GM23338 (cell line): Measurements from ENCODE around the gene TMSB4Y. TPM values are rescaled to one million over a fixed set of nuclear protein-coding genes. Genes with fewer than 3 reads are reported as not detected.

Experiments used
- ATAC-seq: fragments of 200-7000 bp; cut with Tn5 transposase; 3 replicates; pipeline ENCODE4 v1.9.1; 2020
- DNase-seq: peaks from one replicate; pipeline ENCODE4 v3.0.0-alpha.2; 2015; ENCODE audit warnings: low spot score
- H2AFZ ChIP-seq: fragments of 200-600 bp; sonication (generic); 2 replicates; pipeline ENCODE4 v1.8.0; 2016; ENCODE audit warnings: antibody characterized with exemption, mild to moderate bottlenecking, moderate library complexity
- H3F3A ChIP-seq: fragments of 200-600 bp; sonication (generic); replicated peaks from 2 replicates; pipeline ENCODE4 v1.8.0; 2017; ENCODE audit warnings: antibody characterized with exemption, mixed run types, low read depth
- H3K27ac ChIP-seq: fragments of 200-600 bp; sonication (generic); 2 replicates; pipeline ENCODE4 v1.6.1; 2016; ENCODE audit warnings: low read depth
- H3K27me3 ChIP-seq: fragments of 200-600 bp; sonication (generic); 2 replicates; pipeline ENCODE4 v1.8.0; 2016; ENCODE audit warnings: mild to moderate bottlenecking, mixed run types, moderate library complexity; ENCODE audit not compliant: insufficient read depth
- H3K36me3 ChIP-seq: fragments of 200-600 bp; sonication (generic); 2 replicates; pipeline ENCODE4 v1.8.0; 2016; ENCODE audit warnings: mild to moderate bottlenecking; ENCODE audit not compliant: insufficient read depth
- H3K4me1 ChIP-seq: fragments of 200-600 bp; sonication (generic); 2 replicates; pipeline ENCODE4 v1.8.0; 2016; ENCODE audit warnings: mild to moderate bottlenecking, moderate library complexity; ENCODE audit not compliant: insufficient read depth
- H3K4me2 ChIP-seq: fragments of 200-600 bp; sonication (generic); 2 replicates; pipeline ENCODE4 v1.7.1; 2017; ENCODE audit warnings: mixed run types
- H3K4me3 ChIP-seq: fragments of 200-600 bp; sonication (generic); 2 replicates; pipeline ENCODE4 v1.6.1; 2016; ENCODE audit warnings: mixed run types
- H3K79me2 ChIP-seq: fragments of 200-600 bp; sonication (generic); replicated peaks from 2 replicates; pipeline ENCODE4 v1.8.0; 2017; ENCODE audit warnings: mild to moderate bottlenecking; ENCODE audit not compliant: insufficient read depth
- H3K9me2 ChIP-seq: fragments of 200-600 bp; sonication (generic); 2 replicates; pipeline ENCODE4 v1.8.0; 2017; ENCODE audit not compliant: insufficient read depth
- H4K20me1 ChIP-seq: fragments of 200-600 bp; sonication (generic); replicated peaks from 2 replicates; pipeline ENCODE4 v1.8.0; 2017; ENCODE audit warnings: mild to moderate bottlenecking; ENCODE audit not compliant: insufficient read depth
- H3K27ac Mint-ChIP-seq: 2 replicates; pipeline ENCODE4 v1.8.0; 2020; ENCODE audit warnings: inconsistent platforms, mild to moderate bottlenecking, moderate library complexity, mixed read lengths
- H3K27me3 Mint-ChIP-seq: 3 replicates; pipeline ENCODE4 v1.8.0; 2022; ENCODE audit warnings: low read depth, mild to moderate bottlenecking, moderate library complexity, mixed read lengths, inconsistent platforms; ENCODE audit not compliant: insufficient read depth, poor library complexity
- H3K36me3 Mint-ChIP-seq: 3 replicates; pipeline ENCODE4 v1.8.0; 2021; ENCODE audit warnings: low read depth, mild to moderate bottlenecking, inconsistent platforms, moderate library complexity, mixed read lengths
- H3K4me1 Mint-ChIP-seq: 3 replicates; pipeline ENCODE4 v1.8.0; 2020; ENCODE audit warnings: mild to moderate bottlenecking, inconsistent platforms, mixed read lengths
- H3K4me3 Mint-ChIP-seq: 3 replicates; pipeline ENCODE4 v1.8.0; 2021; ENCODE audit warnings: moderate library complexity, mild to moderate bottlenecking, inconsistent platforms, mixed read lengths
- H3K9me3 Mint-ChIP-seq: 3 replicates; pipeline ENCODE4 v1.8.0; 2020; ENCODE audit warnings: moderate library complexity, mild to moderate bottlenecking, inconsistent platforms, mixed read lengths
- CREB1 ChIP-seq: fragments of 250-450 bp; sonication (Bioruptor Pico); IDR thresholded peaks from 2 replicates; pipeline ENCODE4 v1.5.0; 2020; ENCODE audit warnings: low read depth, mild to moderate bottlenecking, moderate library complexity
- CTCF ChIP-seq, 2 experiments: fragments of 200-600 bp in 1 of 2; sonication (generic) in 1 of 2; conservative IDR thresholded peaks; 2 replicates each; pipeline versions ENCODE4 v1.5.1 to v1.6.1; 2016 to 2017; ENCODE audit warnings: antibody characterized with exemption in 2 of 2, low read depth in 2 of 2, mild to moderate bottlenecking in 2 of 2, moderate library complexity in 1 of 2
- ETS1 ChIP-seq: IDR thresholded peaks from 2 replicates; pipeline ENCODE4 v1.6.1; 2016; ENCODE audit warnings: antibody characterized with exemption
- EZH2 ChIP-seq: fragments of 200-600 bp; sonication (generic); IDR thresholded peaks from one replicate; pipeline ENCODE4 v1.8.0; 2017; ENCODE audit warnings: antibody characterized with exemption, mild to moderate bottlenecking, low read depth; ENCODE audit not compliant: unreplicated experiment
- EZH2phosphoT487 ChIP-seq: fragments of 200-600 bp; sonication (generic); IDR thresholded peaks from one replicate; pipeline ENCODE4 v1.8.1; 2018; ENCODE audit warnings: antibody characterized with exemption; ENCODE audit not compliant: unreplicated experiment
- JUNB ChIP-seq: IDR thresholded peaks from one replicate; pipeline ENCODE4 v1.6.1; 2016; ENCODE audit warnings: antibody characterized with exemption; ENCODE audit not compliant: unreplicated experiment
- NANOG ChIP-seq: IDR thresholded peaks from 2 replicates; pipeline ENCODE4 v1.6.1; 2016; ENCODE audit warnings: antibody characterized with exemption, borderline replicate concordance
- POLR2AphosphoS5 ChIP-seq: IDR thresholded peaks from 2 replicates; pipeline ENCODE4 v1.6.1; 2016; ENCODE audit warnings: antibody characterized with exemption, low read depth
- REST ChIP-seq: IDR thresholded peaks from one replicate; pipeline ENCODE4 v1.6.1; 2018; ENCODE audit warnings: antibody characterized with exemption; ENCODE audit not compliant: unreplicated experiment
- STAT1 ChIP-seq: IDR thresholded peaks from one replicate; pipeline ENCODE4 v1.6.1; 2016; ENCODE audit warnings: antibody characterized with exemption; ENCODE audit not compliant: unreplicated experiment
- ZNF114 ChIP-seq: fragments of 250-450 bp; sonication (Bioruptor Pico); IDR thresholded peaks from 2 replicates; pipeline ENCODE4 v1.5.0; 2020; ENCODE audit warnings: mild to moderate bottlenecking, moderate library complexity
- ZNF331 ChIP-seq: fragments of 250-450 bp; sonication (Bioruptor Pico); IDR thresholded peaks from 2 replicates; pipeline ENCODE4 v1.5.0; 2020; ENCODE audit warnings: low read depth, mild to moderate bottlenecking, moderate library complexity
- ZNF462 ChIP-seq: fragments of 250-450 bp; sonication (Bioruptor Pico); IDR thresholded peaks from 2 replicates; pipeline ENCODE4 v1.5.0; 2020; ENCODE audit warnings: mild to moderate bottlenecking, moderate library complexity
- polyA plus RNA-seq: library from polyadenylated mRNA; unstranded; fragments of >200 nt; fragmentation: Nextera tagmentation; extraction: Ambion mirVana; gene quantifications from 2 replicates; pipeline ENCODE4 v1.2.1, GENCODE V29; 2016
- total RNA-seq: library from RNA; depleted of rRNA; stranded (reverse); fragments of >200 nt; shearing (Covaris generic); gene quantifications from 2 replicates; pipeline ENCODE4 v1.2.3, GENCODE V29; 2014

Gene TMSB4Y
- total and polyA plus RNA-seq, 2 experiments from 2014 or later = 9.8 to 12.2 TPM

GRCh38 chrY:13718996-13719395 is 15.3 kb downstream of the TMSB4Y start:
- TF ChIP-seq EZH2phosphoT487 (no peak), ETS1 (no peak), POLR2AphosphoS5 (no peak), ZNF331 (CRISPR knock-in tag) (no peak), ZNF114 (CRISPR knock-in tag) (no peak), CREB1 (no peak), EZH2 (no peak), REST (no peak), CTCF (conservative IDR thresholded peaks at IDR 0.05; ENCODE audit: low read depth in 2 of 2) (no peak), STAT1 (no peak), ZNF462 (CRISPR knock-in tag) (no peak), JUNB (no peak), NANOG (no peak)
- H3K27ac ChIP-seq = no peak overlapping the region
- Mint-ChIP-seq H3K27me3 (peaks cover 3% of the 10 kb centered on the region), H3K9me3 (peaks cover 49% of the 10 kb centered on the region), H3K4me3 (no peak overlapping the region), H3K4me1 (no peaks in the 10 kb centered on the region), H3K36me3 (peaks cover 68% of the 10 kb centered on the region), H3K27ac (no peak overlapping the region)
- H3K4me3 ChIP-seq = no peak overlapping the region
- ATAC-seq (no peak), DNase-seq (no peak)
- H3K36me3 ChIP-seq = no peaks in the 10 kb centered on the region
- H4K20me1 ChIP-seq = no peaks in the 10 kb centered on the region
- H3K79me2 ChIP-seq = no peaks in the 10 kb centered on the region
- H3K9me2 ChIP-seq = no peaks in the 10 kb centered on the region
- H2AFZ ChIP-seq = no peak overlapping the region
- no peaks in the 10 kb centered on the region for H3F3A ChIP-seq
- H3K27me3 ChIP-seq = no peaks in the 10 kb centered on the region
- no peak overlapping the region for H3K4me2 ChIP-seq
- no peaks in the 10 kb centered on the region for H3K4me1 ChIP-seq
